ENCODE data around the gene NTN1.
"Not testable (repeated sequence)": the region's sequence is repeated elsewhere in the genome, so short reads cannot be mapped to it uniquely, and the experiment has no call there.

- not testable (repeated sequence) for TF ChIP-seq CTCF (conservative IDR thresholded peaks at IDR 0.05; ENCODE audit: low read depth, low read length); POLR2A (IDR thresholded peaks at IDR 0.05; ENCODE audit: low read depth, low read length); SMC3 (IDR thresholded peaks at IDR 0.05; ENCODE audit: low read depth, low read length); CEBPB (IDR thresholded peaks at IDR 0.05; ENCODE audit: low read depth, low read length); USF2 (IDR thresholded peaks at IDR 0.05; ENCODE audit: low read depth, low read length); MAZ (IDR thresholded peaks at IDR 0.05; ENCODE audit: borderline replicate concordance, low read depth, low read length); RFX5 (IDR thresholded peaks at IDR 0.05; ENCODE audit: low read depth, low read length); MXI1 (IDR thresholded peaks at IDR 0.05; ENCODE audit: borderline replicate concordance, low read depth, low read length); FOS (IDR thresholded peaks at IDR 0.05; ENCODE audit: low read depth, low read length); MAFK (IDR thresholded peaks at IDR 0.05; ENCODE audit: low read depth, low read length)
Measured at GRCh38 chr17:9103193-9103592, 81.9 kb downstream of the NTN1 start.
